GM19468 (cell line): ENCODE results near the gene ARHGEF7.
"Not testable (repeated sequence)": the region's sequence is repeated elsewhere in the genome, so short reads cannot be mapped to it uniquely, and the experiment has no call there.

Experiments
- ATAC-seq: cut with Tn5 transposase; IDR thresholded peaks from one replicate; pipeline ENCODE4 v1.9.1; 2021; ENCODE audit warnings: mild to moderate bottlenecking, moderate library complexity, moderate number of reproducible peaks; ENCODE audit not compliant: unreplicated experiment; ENCODE audit errors: extremely low read depth

Gene ARHGEF7, protein sequence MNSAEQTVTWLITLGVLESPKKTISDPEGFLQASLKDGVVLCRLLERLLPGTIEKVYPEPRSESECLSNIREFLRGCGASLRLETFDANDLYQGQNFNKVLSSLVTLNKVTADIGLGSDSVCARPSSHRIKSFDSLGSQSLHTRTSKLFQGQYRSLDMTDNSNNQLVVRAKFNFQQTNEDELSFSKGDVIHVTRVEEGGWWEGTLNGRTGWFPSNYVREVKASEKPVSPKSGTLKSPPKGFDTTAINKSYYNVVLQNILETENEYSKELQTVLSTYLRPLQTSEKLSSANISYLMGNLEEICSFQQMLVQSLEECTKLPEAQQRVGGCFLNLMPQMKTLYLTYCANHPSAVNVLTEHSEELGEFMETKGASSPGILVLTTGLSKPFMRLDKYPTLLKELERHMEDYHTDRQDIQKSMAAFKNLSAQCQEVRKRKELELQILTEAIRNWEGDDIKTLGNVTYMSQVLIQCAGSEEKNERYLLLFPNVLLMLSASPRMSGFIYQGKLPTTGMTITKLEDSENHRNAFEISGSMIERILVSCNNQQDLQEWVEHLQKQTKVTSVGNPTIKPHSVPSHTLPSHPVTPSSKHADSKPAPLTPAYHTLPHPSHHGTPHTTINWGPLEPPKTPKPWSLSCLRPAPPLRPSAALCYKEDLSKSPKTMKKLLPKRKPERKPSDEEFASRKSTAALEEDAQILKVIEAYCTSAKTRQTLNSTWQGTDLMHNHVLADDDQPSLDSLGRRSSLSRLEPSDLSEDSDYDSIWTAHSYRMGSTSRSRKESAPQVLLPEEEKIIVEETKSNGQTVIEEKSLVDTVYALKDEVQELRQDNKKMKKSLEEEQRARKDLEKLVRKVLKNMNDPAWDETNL

DNA sequence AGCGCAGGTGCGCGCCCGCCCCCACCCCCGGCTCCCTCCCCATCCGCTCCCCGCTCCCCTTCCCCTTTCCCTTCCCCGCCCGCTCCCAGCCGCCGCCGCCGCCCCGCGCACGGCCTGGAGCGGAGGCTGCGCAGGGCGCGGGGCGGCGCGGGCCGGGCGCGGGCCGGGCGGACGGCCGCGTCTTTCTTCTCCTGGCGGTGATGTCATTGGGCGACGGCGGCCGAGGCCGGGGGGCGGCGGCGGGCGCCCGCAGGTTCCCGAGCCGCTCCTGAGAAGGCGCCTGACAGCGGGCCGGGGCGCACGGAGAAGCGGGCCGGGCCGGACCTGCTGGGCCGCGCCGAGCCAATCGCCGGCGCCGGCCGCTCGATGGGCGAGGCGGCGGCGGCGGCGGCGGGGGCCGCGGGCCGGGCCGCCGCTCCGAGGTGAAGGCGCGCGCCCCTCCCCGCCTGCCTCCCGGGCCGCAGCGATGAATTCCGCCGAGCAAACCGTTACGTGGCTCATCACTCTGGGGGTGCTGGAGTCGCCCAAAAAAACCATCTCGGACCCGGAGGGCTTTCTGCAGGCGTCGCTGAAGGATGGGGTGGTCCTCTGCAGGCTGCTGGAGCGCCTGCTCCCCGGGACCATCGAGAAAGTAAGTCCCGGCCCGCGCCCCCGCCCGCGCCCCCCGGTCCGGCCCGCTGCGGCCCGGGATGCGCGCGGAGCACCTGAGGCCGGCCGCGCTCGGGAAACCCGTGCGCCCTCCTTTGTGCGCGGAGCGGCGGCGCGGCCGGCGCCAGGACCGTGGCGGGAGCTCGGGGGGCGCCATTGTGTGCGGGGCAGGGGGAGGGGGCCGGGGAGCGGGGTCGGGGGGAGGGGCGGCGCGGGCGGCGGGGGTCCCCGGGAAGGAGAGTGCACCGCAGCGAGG, at the start of gene ARHGEF7:
Gene ARHGEF7 (plus strand): TSS at position 250 of the 904 bp plus-strand sequence. CDS start 217 bp downstream, at position 467.
- ATAC-seq: no peak

DNA sequence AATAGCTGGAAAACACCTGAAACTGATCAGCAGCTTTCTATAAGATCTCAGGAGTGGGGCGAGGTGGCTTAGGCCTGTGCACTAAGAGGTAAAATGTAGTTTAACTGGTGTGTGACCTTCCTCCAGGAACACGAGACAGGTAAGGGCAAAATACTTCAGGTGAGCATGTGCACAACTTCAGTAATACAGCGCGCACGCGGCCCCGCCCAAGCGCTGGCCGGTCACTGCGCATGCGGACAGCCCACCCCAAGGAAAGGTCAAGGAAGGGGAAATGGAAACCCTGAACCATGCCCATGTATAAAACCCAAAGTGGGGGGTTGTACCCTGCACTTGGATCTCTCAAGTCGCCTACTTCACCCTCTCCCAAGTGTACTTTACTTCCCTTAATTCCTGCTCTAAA, 49.4 kb upstream of the ARHGEF7 start:
- ATAC-seq: no peak

DNA sequence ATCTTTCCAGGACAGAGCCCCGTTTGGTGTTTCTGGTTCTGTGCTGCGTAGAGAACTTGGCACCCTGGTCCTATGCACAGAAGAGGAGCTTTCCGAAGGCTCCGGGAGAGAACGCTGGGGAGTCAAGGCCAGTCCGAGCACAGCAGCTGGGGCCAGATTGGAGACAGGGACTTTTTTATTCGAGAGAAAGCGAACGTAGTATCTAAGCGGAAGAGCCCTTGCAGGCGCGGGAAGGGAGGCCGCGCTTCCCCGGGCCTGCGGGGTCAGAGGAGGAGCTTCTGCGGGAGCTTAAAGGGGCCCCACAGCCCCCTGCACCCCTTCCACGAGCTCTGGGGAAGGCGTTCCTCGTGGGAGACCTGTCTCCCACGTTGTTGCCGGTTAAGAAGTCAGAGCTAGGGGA, 48.6 kb upstream of the ARHGEF7 start:
- ATAC-seq: no peak

DNA sequence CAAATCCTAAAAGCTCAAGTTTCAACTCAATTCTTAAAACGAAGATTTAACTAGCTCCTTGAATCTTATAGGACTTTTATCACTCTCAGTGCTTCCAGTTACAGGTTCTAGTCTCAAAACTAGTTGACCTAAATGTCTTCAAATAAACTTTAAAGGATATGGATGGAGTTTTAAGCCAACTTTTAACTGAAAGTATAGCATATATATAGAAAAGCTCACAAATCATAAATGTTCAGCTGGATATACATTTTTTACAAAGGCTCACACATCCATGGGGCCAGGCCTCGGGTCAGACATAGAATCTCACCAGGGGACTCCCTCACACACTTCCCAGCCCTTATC, 47.1 kb upstream of the ARHGEF7 start:
- no peak for ATAC-seq

DNA sequence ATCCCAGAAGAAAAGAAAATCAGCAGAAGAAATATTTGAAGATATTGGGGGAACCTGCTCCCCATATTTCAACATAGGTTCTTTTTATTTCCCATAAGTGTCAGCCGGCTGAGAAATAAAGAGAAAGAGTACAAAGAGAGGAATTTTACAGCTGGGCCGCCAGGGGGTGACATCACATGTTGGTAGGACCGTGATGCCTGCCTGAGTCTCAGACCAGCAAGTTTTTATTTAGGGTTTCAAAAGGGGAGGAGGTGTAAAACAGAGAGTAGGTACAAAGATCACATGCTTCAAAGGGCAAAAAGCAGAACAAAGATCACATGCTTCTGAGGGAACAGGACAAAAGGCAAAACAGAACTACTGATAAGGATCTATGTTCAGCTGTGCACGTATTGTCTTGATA, 44.0 kb upstream of the ARHGEF7 start:
- ATAC-seq: not testable (repeated sequence)

DNA sequence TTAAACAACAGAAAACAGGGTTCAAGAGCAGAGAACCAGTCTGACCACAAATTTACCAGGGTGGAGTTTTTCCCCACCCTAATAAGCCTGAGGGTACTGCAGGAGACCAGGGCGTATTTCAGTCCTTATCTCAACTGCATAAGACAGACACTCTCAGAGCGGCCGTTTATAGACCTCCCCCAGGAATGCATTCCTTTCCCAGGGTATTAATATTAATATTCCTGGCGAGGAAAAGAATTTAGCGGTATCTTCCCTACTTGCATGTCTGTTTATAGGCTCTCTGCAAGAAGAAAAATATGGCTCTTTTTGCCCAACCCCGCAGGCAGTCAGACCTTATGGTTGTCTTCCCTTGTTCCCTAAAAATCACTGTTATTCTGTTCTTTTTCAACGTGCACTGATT, 43.6 kb upstream of the ARHGEF7 start:
- ATAC-seq: not testable (repeated sequence)

DNA sequence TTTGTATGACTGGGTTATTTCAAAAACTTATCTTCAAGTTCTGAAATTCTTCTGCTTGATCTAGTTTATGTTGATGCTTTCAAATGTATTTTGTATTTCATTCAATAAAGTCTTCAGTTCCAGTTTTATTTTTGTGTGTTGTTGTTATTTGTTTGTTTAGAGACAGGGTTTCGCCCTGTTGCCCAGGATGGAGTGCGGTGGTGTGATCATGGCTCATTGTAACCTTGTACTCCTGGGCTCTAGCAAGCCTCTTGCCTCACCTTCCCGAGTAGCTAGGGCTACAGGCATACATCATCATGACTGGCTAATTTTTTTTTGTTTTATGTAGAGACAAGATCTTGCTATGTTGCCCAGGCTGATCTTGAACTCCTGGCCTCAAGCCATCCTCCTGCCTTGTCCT, 40.3 kb upstream of the ARHGEF7 start:
- ATAC-seq: no peak

DNA sequence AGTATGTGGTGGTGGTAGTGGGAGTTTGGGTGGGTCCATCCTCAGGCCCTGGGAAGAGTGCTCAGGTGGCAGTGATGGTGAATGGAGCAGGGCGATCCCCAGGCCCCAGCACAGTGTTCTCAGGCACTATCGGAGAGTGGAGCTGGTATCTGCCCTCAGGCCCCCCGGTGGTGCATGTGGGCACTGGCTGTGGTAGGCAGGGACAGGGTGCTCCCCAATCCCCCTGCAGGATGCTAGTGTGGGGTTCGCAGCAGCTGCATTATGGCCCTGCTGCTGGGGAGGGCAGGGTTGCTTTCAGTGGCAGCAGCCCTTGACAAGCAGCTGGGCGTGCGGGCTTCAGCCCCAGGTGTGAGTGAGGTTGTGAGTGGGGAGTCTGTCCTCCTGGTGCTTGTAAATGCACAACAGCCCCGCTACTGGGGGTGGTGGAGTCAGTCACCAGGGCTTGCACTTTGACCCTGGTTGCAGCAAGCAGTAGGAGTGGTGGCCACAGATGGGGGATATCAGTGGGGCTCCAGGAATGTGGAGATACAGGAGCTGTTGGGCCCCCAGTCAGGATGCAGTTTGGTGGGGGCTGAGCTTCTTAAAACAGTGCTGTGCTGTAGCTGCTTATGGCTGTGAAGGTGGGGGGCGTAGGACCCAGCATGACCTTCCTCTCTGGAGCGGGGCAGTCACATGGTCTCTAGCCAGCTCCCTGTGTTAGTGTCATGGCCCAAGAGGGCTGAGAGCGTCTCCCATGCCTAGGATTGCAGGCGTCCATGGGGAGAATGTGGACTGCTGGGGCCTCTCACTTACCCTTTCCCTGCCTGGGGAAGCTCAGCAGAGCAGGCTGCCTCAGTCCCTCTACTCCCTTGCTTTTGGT, 38.7 kb upstream of the ARHGEF7 start:
- ATAC-seq: no peak

DNA sequence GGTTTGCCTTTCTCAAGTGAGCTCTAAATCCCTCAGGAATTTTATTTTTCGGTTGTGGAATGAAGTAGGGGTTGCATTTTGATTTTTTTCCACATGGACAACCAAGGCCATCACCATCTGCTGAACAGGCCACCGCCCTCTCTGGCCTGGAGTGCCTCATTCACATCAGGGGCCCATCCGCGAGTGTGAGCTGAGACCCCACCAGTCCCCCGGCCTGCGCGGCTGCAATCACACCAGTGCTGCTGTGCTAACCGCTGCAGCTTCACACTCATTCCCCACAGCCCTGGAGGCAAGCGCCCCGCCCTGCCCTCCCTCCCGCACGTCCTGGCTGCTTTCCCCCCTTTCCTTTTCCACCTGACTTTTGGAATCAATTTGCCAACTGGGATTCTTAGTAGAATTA, 35.7 kb upstream of the ARHGEF7 start:
- no peak for ATAC-seq

DNA sequence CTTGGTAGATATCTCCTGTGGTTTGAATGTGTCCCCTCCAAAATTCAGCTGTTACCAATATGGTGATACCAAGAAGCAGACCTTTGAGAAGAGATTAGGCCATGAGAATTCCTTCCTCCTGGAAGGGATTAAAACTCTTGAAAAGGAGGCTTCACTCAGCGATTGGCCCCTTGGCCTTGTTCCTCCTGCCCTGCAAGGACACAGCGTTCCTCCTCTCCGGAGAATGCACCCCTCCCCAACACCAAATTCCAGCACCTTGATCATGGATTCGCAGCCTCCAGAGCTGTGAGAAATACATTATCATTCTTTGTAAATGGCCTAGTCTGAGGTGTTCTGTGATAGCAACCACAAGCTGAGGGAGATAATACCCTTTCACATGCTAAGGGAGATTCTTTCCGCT, 34.5 kb upstream of the ARHGEF7 start:
- no peak for ATAC-seq

DNA sequence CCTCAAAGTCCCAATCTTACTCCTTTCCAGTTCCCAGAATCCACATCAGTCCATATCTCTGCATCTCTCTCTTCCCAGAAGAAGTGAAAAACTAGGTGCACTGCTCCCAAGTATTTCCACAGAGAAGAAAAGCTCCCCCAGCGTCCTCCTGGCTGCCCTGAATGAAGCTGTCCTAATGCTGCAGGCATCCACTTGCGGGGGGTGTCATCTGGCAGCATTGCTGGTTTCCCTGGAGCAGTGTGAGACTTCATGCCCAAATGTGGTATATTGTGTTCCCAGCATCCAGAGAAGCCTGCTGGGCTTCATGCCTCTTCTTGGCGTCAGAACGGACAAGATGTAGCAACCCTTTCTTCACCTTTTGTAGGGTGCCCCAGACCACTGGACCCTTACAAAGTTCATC, 32.9 kb upstream of the ARHGEF7 start:
- no peak for ATAC-seq

DNA sequence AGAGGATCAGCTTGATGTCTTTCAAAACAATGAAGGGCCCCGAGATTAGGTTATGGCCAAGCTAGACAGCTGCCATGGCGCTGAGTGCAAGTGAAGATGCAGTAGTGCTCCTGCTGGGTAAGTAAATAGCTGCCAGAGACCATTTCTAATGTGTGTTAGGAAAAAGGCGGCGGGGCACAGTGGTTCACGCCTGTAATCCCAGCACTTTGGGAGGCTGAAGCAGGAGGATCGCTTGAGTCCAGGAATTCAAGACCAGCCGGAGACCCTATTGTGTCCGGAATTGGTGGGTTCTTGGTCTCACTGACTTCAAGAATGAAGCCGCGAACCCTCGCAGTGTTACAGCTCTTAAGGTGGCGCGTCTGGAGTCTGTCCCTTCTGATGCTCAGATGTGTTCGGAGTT, 32.3 kb upstream of the ARHGEF7 start:
- ATAC-seq: not testable (repeated sequence)

DNA sequence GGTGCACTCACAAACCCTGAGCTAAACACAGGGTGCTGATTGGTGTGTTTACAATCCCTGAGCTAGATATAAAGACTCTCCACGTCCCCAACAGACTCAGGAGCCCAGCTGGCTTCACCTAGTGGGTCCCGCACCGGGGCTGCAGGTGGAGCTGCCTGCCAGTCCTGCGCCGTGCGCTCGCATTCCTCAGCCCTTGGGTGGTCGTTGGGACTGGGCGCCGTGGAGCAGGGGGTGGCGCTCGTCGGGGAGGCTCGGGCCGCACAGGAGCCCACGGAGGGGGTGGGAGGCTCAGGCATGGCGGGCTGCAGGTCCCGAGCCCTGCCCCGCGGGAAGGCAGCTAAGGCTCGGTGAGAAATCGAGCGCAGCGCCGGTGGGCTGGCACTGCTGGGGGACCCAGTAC, 31.4 kb upstream of the ARHGEF7 start:
- not testable (repeated sequence) for ATAC-seq

DNA sequence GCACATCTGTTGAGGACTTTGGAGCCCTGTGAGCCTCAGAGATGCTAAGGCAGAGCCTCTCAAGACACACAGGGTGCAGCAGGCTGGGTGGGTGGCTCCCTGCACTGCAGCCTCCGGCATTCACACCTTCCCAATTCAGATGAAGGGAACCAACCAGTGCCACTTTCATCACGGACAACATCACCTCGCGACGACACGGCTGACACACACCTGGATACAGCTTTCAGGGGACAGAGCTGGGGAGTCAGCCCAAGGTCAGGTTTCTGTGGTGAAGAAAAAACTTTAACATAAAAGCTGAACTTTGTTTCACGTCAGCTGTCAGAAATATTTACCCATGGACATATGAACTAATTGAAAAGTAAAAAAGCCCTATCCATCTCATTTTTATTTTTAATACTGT, 24.9 kb upstream of the ARHGEF7 start:
- no peak for ATAC-seq

DNA sequence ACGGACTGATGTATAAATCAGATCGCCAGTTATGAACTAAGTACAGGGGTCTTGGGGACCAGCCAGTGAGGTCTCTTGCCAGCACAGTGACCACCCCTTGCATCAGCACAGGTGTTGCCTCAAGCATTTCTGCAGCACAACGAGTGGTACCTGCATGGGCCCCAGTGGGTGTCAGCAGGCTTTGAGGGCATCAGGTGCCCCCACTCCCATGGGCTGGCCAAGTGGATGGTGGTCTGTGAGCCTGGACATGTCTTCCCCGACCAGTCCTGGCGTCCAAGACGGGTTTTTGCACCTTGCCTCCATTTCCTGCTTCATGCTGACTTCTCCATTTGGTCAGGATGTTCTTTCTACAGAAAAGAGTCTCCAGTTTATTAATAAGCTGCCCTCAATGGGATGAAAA, 22.4 kb upstream of the ARHGEF7 start:
- no peak for ATAC-seq

DNA sequence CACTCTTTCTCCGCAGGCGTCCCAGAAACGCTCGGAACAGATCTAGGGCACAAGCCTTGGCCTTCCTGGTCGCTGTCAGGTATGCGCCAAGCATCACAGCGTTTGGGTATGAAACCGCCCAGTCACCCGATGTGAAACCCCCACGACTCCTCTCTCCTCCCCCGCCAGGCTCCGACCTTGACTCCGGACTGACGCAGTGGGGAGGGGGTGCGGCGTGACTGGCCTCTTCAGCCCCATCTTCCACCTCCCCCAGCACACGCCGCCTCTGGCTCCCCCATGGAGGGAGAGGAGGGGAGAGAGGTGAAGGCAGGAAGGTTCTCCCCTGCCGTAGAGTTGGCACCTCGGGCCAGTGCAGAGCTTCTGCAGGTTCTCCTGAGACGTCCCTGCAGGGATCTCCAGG, 22.0 kb upstream of the ARHGEF7 start:
- no peak for ATAC-seq

DNA sequence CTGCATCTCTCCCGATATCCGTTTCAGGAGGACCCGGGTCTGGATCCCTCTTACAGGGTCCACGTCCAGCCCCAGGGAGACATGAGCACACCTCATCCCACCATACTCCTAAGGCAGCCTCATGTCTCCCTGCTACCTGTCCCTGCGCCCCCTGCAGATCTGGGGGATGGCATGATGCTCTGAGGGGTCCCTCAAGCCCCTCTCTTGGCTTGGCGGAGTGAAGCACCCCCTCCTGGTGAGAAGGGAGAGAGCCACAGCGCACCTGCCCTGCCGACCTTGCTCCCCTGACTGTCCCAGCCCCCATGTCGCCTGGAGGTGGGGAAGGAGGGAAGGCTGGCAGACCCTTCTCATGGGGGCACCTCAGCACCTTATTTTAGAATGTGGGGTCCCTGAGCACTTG, 21.5 kb upstream of the ARHGEF7 start:
- ATAC-seq: no peak

DNA sequence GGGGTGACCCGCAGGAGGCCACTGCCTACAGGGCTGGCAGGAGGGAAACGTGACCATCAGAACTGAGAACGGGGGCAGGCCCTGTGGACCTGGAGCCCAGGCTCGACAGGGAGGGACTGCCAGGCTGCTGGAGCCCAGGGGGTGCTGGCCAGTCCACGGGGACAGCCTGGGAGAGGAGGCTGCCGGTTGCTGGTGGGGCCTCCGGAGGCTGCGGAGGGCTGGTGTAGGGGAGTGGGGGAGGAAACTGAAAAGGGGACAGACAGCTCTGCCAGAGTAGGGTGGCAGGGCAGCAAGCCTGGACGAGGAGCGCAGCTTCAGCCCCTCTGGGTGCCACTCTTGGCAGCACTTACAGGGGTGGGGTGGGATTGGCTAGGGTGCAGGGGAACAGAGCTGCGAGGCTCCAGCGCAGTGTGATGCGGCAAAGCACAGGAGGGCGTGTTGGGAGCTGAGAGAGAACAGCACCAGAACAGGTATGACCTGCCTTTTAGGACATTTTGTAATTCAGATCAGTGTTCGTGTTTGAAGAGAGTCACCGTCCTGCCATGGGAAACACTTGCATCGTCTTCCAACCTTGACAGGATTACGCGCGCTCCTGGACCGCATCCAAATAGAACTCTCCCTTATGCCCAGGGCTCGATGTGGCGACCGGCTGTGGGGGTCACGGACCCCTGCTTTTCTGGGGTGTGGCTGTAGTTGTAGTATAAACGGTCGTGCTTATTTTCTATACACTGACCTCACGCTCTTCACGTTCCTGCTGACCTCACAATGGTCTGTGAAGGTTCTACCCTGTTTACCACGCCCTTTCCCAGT, 19.9 kb upstream of the ARHGEF7 start:
- ATAC-seq: no peak
